Ovary (tissue), 9 donors: ENCODE data around the gene CSRP1. TPM values are rescaled to one million over a fixed set of nuclear protein-coding genes. Genes with fewer than 3 reads are reported as not detected.

ENCODE experiments used
- DNase-seq, 5 donors: peaks; one replicate each; pipeline ENCODE4 v3.0.0-alpha.2; 2019 to 2020
- H3K27ac ChIP-seq, 2 donors: fragments of 200-600 bp; one replicate each; pipeline versions ENCODE4 v1.5.1 to v1.8.0; 2019 to 2022
- H3K27me3 ChIP-seq: fragments of 200-600 bp; one replicate; pipeline ENCODE4 v1.8.0; 2022
- H3K36me3 ChIP-seq: fragments of 200-600 bp; sonication (generic); one replicate; pipeline ENCODE4 v1.5.1; 2019
- H3K4me1 ChIP-seq: one replicate; pipeline ENCODE4 v1.8.1; 2013; ENCODE audit warnings: mild to moderate bottlenecking, moderate library complexity; ENCODE audit not compliant: insufficient read depth
- H3K4me3 ChIP-seq: fragments of 200-600 bp; sonication (generic); one replicate; pipeline ENCODE4 v1.5.1; 2017
- H3K9me3 ChIP-seq, 2 donors: fragments of 200-600 bp in 1 of 2; sonication (generic) in 1 of 2; one replicate each; pipeline versions ENCODE4 v1.5.1 to v1.8.1; 2013 to 2019; ENCODE audit warnings: mild to moderate bottlenecking in 1 of 2, moderate library complexity in 1 of 2
- CTCF ChIP-seq, 3 donors: fragments of 450-650 bp in 2 of 3; fragments of 200-600 bp in 1 of 3; IDR thresholded peaks; one replicate each; pipeline versions ENCODE4 v1.5.1 to v1.8.0; 2016 to 2022; ENCODE audit warnings: antibody characterized with exemption in 3 of 3, mild to moderate bottlenecking in 1 of 3
- EP300 ChIP-seq: sonication (generic); formaldehyde crosslinking; IDR thresholded peaks from one replicate; pipeline ENCODE4 v1.6.1; 2017; ENCODE audit warnings: antibody characterized with exemption
- POLR2A ChIP-seq: fragments of 450-650 bp; IDR thresholded peaks from one replicate; pipeline ENCODE4 v1.6.1; 2017; ENCODE audit warnings: antibody characterized with exemption, mild to moderate bottlenecking, moderate library complexity
- WGBS, 3 donors: extraction: QIAGEN DNeasy Blood & Tissue Kit in 1 of 3; methylation state at CpG; one replicate each; pipeline versions ENCODE4 v1.1.5 to v1.1.7; 2013 to 2017; 5-methylcytosine and 5-hydroxymethylcytosine counted together
- intact Hi-C, 4 donors: fragments of 100-400 bp; cut with DNase I; formaldehyde crosslinking; loops; one replicate each; pipeline versions ENCODE4 v1.11.0 to v1.15.1; 2022 to 2023
- polyA plus RNA-seq, 2 donors: library from polyadenylated mRNA; stranded (reverse); fragments of 200-250 nt in 1 of 2; fragments of 350-450 nt in 1 of 2; fragmentation: Illumina TruSeq in 1 of 2; extraction: RNeasy Lipid Tissue Mini Kit (QIAGEN cat#74804) in 1 of 2; gene quantifications; one replicate each; pipeline ENCODE4 v1.2.3, GENCODE V29; 2013 to 2014
- total RNA-seq, 7 donors: library from RNA; depleted of rRNA in 2 of 7; stranded (reverse); fragments of >200 nt in 2 of 7; fragmentation: NEBNext Ultra II Directional in 3 of 7; extraction: Animal tissue kit (Norgen Biotek cat#: 25700) in 3 of 7; gene quantifications; one replicate each; pipeline versions ENCODE4 v1.1.0 to v1.2.4, GENCODE V29; 2016 to 2023
- donor health status: DM: no; HTN: no; CAD: no; lungs with moderate emphysema.
- donor health status: DM: no; HTN: no; CAD: no.
- donor health status: Bipolar disorder and iron deficiency.
- donor health status: DM: yes; HTN: yes; CAD: no.
- donor health status: DM: no; HTN: no; CAD: no.
- donor health status: DM: yes; HTN: yes; CAD: no.

Gene CSRP1
- total and polyA plus RNA-seq, 9 donors, result 205 to 783 (median 274) TPM

DNA sequence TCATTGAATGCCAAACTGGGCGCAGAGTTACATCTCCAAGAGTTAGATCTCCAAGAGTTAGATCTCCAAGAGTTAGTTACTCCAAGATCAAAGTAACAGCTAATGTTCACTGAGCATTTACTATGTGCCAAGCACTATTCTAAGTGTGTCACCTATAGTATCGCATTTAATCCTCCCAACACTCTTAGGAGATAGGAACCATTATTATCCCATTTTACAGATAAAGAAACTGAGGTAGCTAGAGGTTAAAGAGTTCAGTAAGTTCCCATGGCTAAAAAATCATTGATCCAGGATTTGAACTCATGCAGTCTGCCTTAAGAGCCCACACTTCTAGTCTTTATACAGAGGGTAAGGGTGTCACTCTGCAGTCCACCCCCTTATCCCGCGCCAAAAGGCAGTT, 30.5 kb upstream of the CSRP1 start:
- Histone ChIP-seq H3K27me3 (no peaks in the 10 kb centered on the region), H3K36me3 (no peaks in the 10 kb centered on the region), H3K27ac (no peak overlapping the region), H3K4me1 (peaks cover 5% of the 10 kb centered on the region), H3K4me3 (no peak overlapping the region), H3K9me3 (no peaks in the 10 kb centered on the region)
- intact Hi-C loops, result loop anchor here in 2 of 4 donors (5.0 to 10.0 kb wide), 2 partner anchors 255 to 257 kb away; no protein-coding TSS in a partner anchor
- DNase-seq, result no peak
- 96 to 97% (median 97%) methylated on average over 4 of the region's 4 CpGs for WGBS, 3 donors
- TF ChIP-seq POLR2A (no peak), EP300 (no peak), CTCF (IDR thresholded peaks at IDR 0.05) (no peak)

- intact Hi-C loops, result loop anchor here in 2 of 4 donors (5.0 to 10.0 kb wide), 2 partner anchors 255 to 258 kb away; no protein-coding TSS in a partner anchor
- DNase-seq, result no peak
- Histone ChIP-seq H3K4me1 (peaks cover 5% of the 10 kb centered on the region), H3K4me3 (no peak overlapping the region), H3K27me3 (no peaks in the 10 kb centered on the region), H3K9me3 (no peaks in the 10 kb centered on the region), H3K27ac (no peak overlapping the region), H3K36me3 (no peaks in the 10 kb centered on the region)
- TF ChIP-seq POLR2A (no peak), EP300 (no peak), CTCF (IDR thresholded peaks at IDR 0.05) (no peak)
- 73 to 86% (median 81%) methylated on average over 2 of the region's 2 CpGs for WGBS, 3 donors
Measured at GRCh38 chr1:201537028-201537427, 30.1 kb upstream of the CSRP1 start.

GRCh38 chr1:201536558-201536957, 29.6 kb upstream of the CSRP1 start:
- Histone ChIP-seq H3K36me3 (no peaks in the 10 kb centered on the region), H3K4me1 (peaks cover 5% of the 10 kb centered on the region), H3K27ac (no peak overlapping the region), H3K27me3 (no peaks in the 10 kb centered on the region), H3K4me3 (no peak overlapping the region), H3K9me3 (no peaks in the 10 kb centered on the region)
- TF ChIP-seq EP300, result no peak
- no peak for TF ChIP-seq CTCF (IDR thresholded peaks at IDR 0.05)
- TF ChIP-seq POLR2A, result no peak
- no peak for DNase-seq
- intact Hi-C loops, result loop anchor here in 2 of 4 donors (5.0 to 10.0 kb wide), 2 partner anchors 256 to 258 kb away; no protein-coding TSS in a partner anchor
- 56 to 66% (median 65%) methylated on average over 4 of the region's 4 CpGs for WGBS, 3 donors

GRCh38 chr1:201535919-201536245, 29.0 kb upstream of the CSRP1 start:
- Histone ChIP-seq H3K36me3 (no peaks in the 10 kb centered on the region), H3K27ac (no peak overlapping the region), H3K4me3 (no peak overlapping the region), H3K4me1 (peaks cover 5% of the 10 kb centered on the region), H3K9me3 (no peaks in the 10 kb centered on the region), H3K27me3 (no peaks in the 10 kb centered on the region)
- no peak for DNase-seq
- intact Hi-C loops, result loop anchor here in 2 of 4 donors (5.0 to 10.0 kb wide), 2 partner anchors 256 to 259 kb away; no protein-coding TSS in a partner anchor
- TF ChIP-seq CTCF (IDR thresholded peaks at IDR 0.05) (no peak), EP300 (no peak), POLR2A (no peak)
- 83 to 89% (median 86%) methylated on average over 6 of the region's 6 CpGs for WGBS, 3 donors
